HUES6 (cell line): ENCODE measurements around the gene GEMIN7.
A peak's percentile ranks its signal among the peaks of the same experiment; 100 is the strongest.

Source experiments
- H3K27ac ChIP-seq: 2 replicates; pipeline ENCODE4 v1.7.0; 2013; ENCODE audit warnings: low read depth, mild to moderate bottlenecking, low read length, inconsistent platforms
- H3K27me3 ChIP-seq: 2 replicates; pipeline ENCODE4 v1.6.1; 2013; ENCODE audit warnings: low read length; ENCODE audit not compliant: control insufficient read depth, insufficient read depth
- H3K36me3 ChIP-seq: 2 replicates; pipeline ENCODE4 v1.6.1; 2013; ENCODE audit warnings: low read length; ENCODE audit not compliant: control insufficient read depth, insufficient read depth
- H3K4me1 ChIP-seq: 2 replicates; pipeline ENCODE4 v1.6.1; 2013; ENCODE audit warnings: low read length; ENCODE audit not compliant: control insufficient read depth, insufficient read depth
- H3K4me3 ChIP-seq: 2 replicates; pipeline ENCODE4 v1.5.1; 2013; ENCODE audit warnings: low read depth, low read length
- H3K9ac ChIP-seq: one replicate; pipeline ENCODE4 v1.6.1; 2013; ENCODE audit warnings: mild to moderate bottlenecking, low read length
- H3K9me3 ChIP-seq: 2 replicates; pipeline ENCODE4 v1.6.1; 2013; ENCODE audit warnings: low read depth, low read length; ENCODE audit not compliant: control insufficient read depth, insufficient read depth

Gene GEMIN7

GRCh38 chr19:45075301-45076028 is 3.6 kb upstream of the GEMIN7 start:
- no peaks in the 10 kb centered on the region for H3K9me3 ChIP-seq
- H3K9ac ChIP-seq = peak overlapping the region; percentile 71
- peak overlapping the region; percentile 78 for H3K4me3 ChIP-seq
- H3K27me3 ChIP-seq = no peaks in the 10 kb centered on the region
- H3K4me1 ChIP-seq = peaks cover 32% of the 10 kb centered on the region
- peaks cover 28% of the 10 kb centered on the region for H3K36me3 ChIP-seq
- H3K27ac ChIP-seq = peak overlapping the region; percentile 67; the same call in 1 of the 2 replicates

GRCh38 chr19:45076029-45076850 is 2.8 kb upstream of the GEMIN7 start, which contains the start of gene ZNF296:
Gene ZNF296, minus strand, starts transcription at chr19:45076478. Its CDS starts 105 bp downstream, at chr19:45076373.
- Histone ChIP-seq H3K27me3 (no peaks in the 10 kb centered on the region), H3K4me1 (peaks cover 38% of the 10 kb centered on the region), H3K36me3 (peaks cover 21% of the 10 kb centered on the region), H3K9ac (peak within 1 kb of the TSS; percentile 71), H3K27ac (peak within 1 kb of the TSS; percentile 67; the same call in 1 of the 2 replicates), H3K9me3 (no peaks in the 10 kb centered on the region), H3K4me3 (peak within 1 kb of the TSS; percentile 78)

GRCh38 chr19:45076851-45077730 is 2.0 kb upstream of the GEMIN7 start:
- no peaks in the 10 kb centered on the region for H3K9me3 ChIP-seq
- H3K36me3 ChIP-seq = peaks cover 20% of the 10 kb centered on the region
- peak overlapping the region; percentile 78 for H3K4me3 ChIP-seq
- H3K27ac ChIP-seq = peak overlapping the region; percentile 49; the same call in 1 of the 2 replicates
- H3K27me3 ChIP-seq = no peaks in the 10 kb centered on the region
- H3K4me1 ChIP-seq = peaks cover 43% of the 10 kb centered on the region
- H3K9ac ChIP-seq = peak overlapping the region; percentile 21

GRCh38 chr19:45078390-45079062 is 534 bp upstream of the GEMIN7 start:
- H3K9me3 ChIP-seq = no peaks in the 10 kb centered on the region
- H3K9ac ChIP-seq = peak overlapping the region; percentile 98
- H3K4me1 ChIP-seq = peaks cover 46% of the 10 kb centered on the region
- no peaks in the 10 kb centered on the region for H3K27me3 ChIP-seq
- peak overlapping the region; percentile 92 for H3K4me3 ChIP-seq
- peak overlapping the region; percentile 93 for H3K27ac ChIP-seq
- peaks cover 20% of the 10 kb centered on the region for H3K36me3 ChIP-seq

GRCh38 chr19:45079911-45080370 is 881 bp downstream of the GEMIN7 start:
- no peaks in the 10 kb centered on the region for H3K9me3 ChIP-seq
- H3K4me3 ChIP-seq = peak overlapping the region; percentile 92
- peak overlapping the region; percentile 98 for H3K9ac ChIP-seq
- no peaks in the 10 kb centered on the region for H3K27me3 ChIP-seq
- peaks cover 41% of the 10 kb centered on the region for H3K4me1 ChIP-seq
- H3K27ac ChIP-seq = peak overlapping the region; percentile 93
- H3K36me3 ChIP-seq = peaks cover 15% of the 10 kb centered on the region

GRCh38 chr19:45082170-45082569 is 3.1 kb downstream of the GEMIN7 start:
- Histone ChIP-seq H3K4me1 (peaks cover 34% of the 10 kb centered on the region), H3K4me3 (no peak overlapping the region), H3K9me3 (no peaks in the 10 kb centered on the region), H3K27me3 (no peaks in the 10 kb centered on the region), H3K9ac (no peak overlapping the region), H3K36me3 (peaks cover 25% of the 10 kb centered on the region), H3K27ac (no peak overlapping the region)

- H3K9ac ChIP-seq = no peak overlapping the region
- peaks cover 45% of the 10 kb centered on the region for H3K36me3 ChIP-seq
These were observed 7.4 kb downstream of the GEMIN7 start for GRCh38 chr19:45086480-45086879.

GRCh38 chr19:45087531-45087930 is 8.5 kb downstream of the GEMIN7 start:
- Histone ChIP-seq H3K4me1 (peaks cover 13% of the 10 kb centered on the region), H3K36me3 (peaks cover 35% of the 10 kb centered on the region), H3K27ac (no peak overlapping the region), H3K9me3 (no peaks in the 10 kb centered on the region), H3K4me3 (no peak overlapping the region), H3K27me3 (no peaks in the 10 kb centered on the region), H3K9ac (no peak overlapping the region)

More at GRCh38 chr19:45086480-45086879, 7.4 kb downstream of the GEMIN7 start:
- Histone ChIP-seq H3K4me3 (no peak overlapping the region), H3K9me3 (no peaks in the 10 kb centered on the region), H3K4me1 (peaks cover 22% of the 10 kb centered on the region), H3K27ac (no peak overlapping the region), H3K27me3 (no peaks in the 10 kb centered on the region)

- Histone ChIP-seq H3K27ac (no peak overlapping the region), H3K9ac (no peak overlapping the region), H3K27me3 (no peaks in the 10 kb centered on the region), H3K9me3 (no peaks in the 10 kb centered on the region), H3K4me3 (no peak overlapping the region), H3K36me3 (peaks cover 31% of the 10 kb centered on the region), H3K4me1 (peaks cover 20% of the 10 kb centered on the region)
These were observed 11.0 kb downstream of the GEMIN7 start for GRCh38 chr19:45090034-45090433.

GRCh38 chr19:45090606-45091005 is 11.5 kb downstream of the GEMIN7 start:
- H3K4me1 ChIP-seq = peaks cover 20% of the 10 kb centered on the region
- H3K27ac ChIP-seq = peak overlapping the region; percentile 55; the same call in 1 of the 2 replicates
- H3K36me3 ChIP-seq = peaks cover 27% of the 10 kb centered on the region
- H3K9ac ChIP-seq = peak overlapping the region; percentile 78
- H3K4me3 ChIP-seq = peak overlapping the region; percentile 61
- H3K27me3 ChIP-seq = no peaks in the 10 kb centered on the region
- no peaks in the 10 kb centered on the region for H3K9me3 ChIP-seq
